K562 (cell line): Measurements from ENCODE around the gene BAIAP3. TPM values are rescaled to one million over a fixed set of nuclear protein-coding genes. Genes with fewer than 3 reads are reported as not detected.
A peak's percentile ranks its signal among the peaks of the same experiment; 100 is the strongest.

Experiments
- CBFB ChIP-seq: sonication (generic); formaldehyde crosslinking; IDR thresholded peaks from 2 replicates; pipeline ENCODE4 v1.4.0; 2020; ENCODE audit warnings: mild to moderate bottlenecking, missing genetic modification reagents
- KDM1A ChIP-seq, 2 experiments: fragments of 450-650 bp; IDR thresholded peaks; 2 replicates each; pipeline ENCODE4 v1.6.1; 2016; ENCODE audit warnings: mild to moderate bottlenecking in 2 of 2
- MTF1 ChIP-seq: fragments of 250-450 bp; sonication (Bioruptor Pico); IDR thresholded peaks from 2 replicates; pipeline ENCODE4 v1.9.0; 2021; ENCODE audit warnings: moderate library complexity, mild to moderate bottlenecking, inconsistent platforms, borderline replicate concordance
- NEUROD1 ChIP-seq: fragments of 150-350 bp; IDR thresholded peaks from 2 replicates; pipeline ENCODE4 v1.6.1; 2014; ENCODE audit warnings: borderline replicate concordance, low read length, low read depth; ENCODE audit not compliant: partially characterized antibody
- PCBP2 ChIP-seq: fragments of 200-400 bp; formaldehyde crosslinking; IDR thresholded peaks from 2 replicates; pipeline ENCODE4 v1.6.1; 2018; ENCODE audit warnings: low read length, low read depth, mild to moderate bottlenecking, moderate library complexity; ENCODE audit not compliant: poor library complexity, severe bottlenecking
- POLR2AphosphoS2 ChIP-seq: IDR thresholded peaks from 2 replicates; pipeline ENCODE4 v1.6.1; 2012; ENCODE audit warnings: low read length, improper control_type of control experiment
- POLR3G ChIP-seq: IDR thresholded peaks from 2 replicates; pipeline ENCODE4 v1.6.1; 2011; ENCODE audit not compliant: insufficient read length, insufficient replicate concordance; ENCODE audit errors: extremely low read depth
- PREB ChIP-seq: sonication (generic); formaldehyde crosslinking; IDR thresholded peaks from 2 replicates; pipeline ENCODE4 v1.8.1; 2023; ENCODE audit warnings: mild to moderate bottlenecking, missing genetic modification reagents
- TFAM ChIP-seq: fragments of 250-450 bp; sonication (Bioruptor Pico); conservative IDR thresholded peaks from 2 replicates; pipeline ENCODE4 v1.5.0; 2021; ENCODE audit warnings: mild to moderate bottlenecking, moderate library complexity
- TGIF2 ChIP-seq: sonication (generic); formaldehyde crosslinking; IDR thresholded peaks from 2 replicates; pipeline ENCODE4 v1.8.1; 2022; ENCODE audit warnings: mild to moderate bottlenecking, missing genetic modification reagents, moderate library complexity
- XRCC5 ChIP-seq: fragments of 200-400 bp; formaldehyde crosslinking; IDR thresholded peaks from 2 replicates; pipeline ENCODE4 v1.6.1; 2017; ENCODE audit warnings: low read depth, mild to moderate bottlenecking, low read length
- ZBTB33 ChIP-seq: sonication (generic); formaldehyde crosslinking; IDR thresholded peaks from 2 replicates; pipeline ENCODE4 v1.8.1; 2023; ENCODE audit warnings: mild to moderate bottlenecking, missing genetic modification reagents
- ZC3H11A ChIP-seq: IDR thresholded peaks from 2 replicates; pipeline ENCODE4 v1.6.1; 2012; ENCODE audit warnings: low read depth, low read length, improper control_type of control experiment
- ZC3H8 ChIP-seq: fragments of 450-650 bp; IDR thresholded peaks from 2 replicates; pipeline ENCODE4 v1.6.1; 2017
- ZNF253 ChIP-seq: fragments of 250-450 bp; sonication (Bioruptor Pico); conservative IDR thresholded peaks from 2 replicates; pipeline ENCODE4 v1.6.1; 2021; ENCODE audit warnings: mild to moderate bottlenecking
- ZNF282 ChIP-seq: sonication (generic); formaldehyde crosslinking; IDR thresholded peaks from 2 replicates; pipeline ENCODE4 v1.8.1; 2023; ENCODE audit warnings: missing genetic modification reagents
- ZNF354B ChIP-seq: fragments of 250-450 bp; sonication (Bioruptor Pico); IDR thresholded peaks from 2 replicates; pipeline ENCODE4 v1.4.0; 2020
- ZNF384 ChIP-seq: IDR thresholded peaks from 2 replicates; pipeline ENCODE4 v1.6.1; 2012; ENCODE audit warnings: low read depth, low read length, improper control_type of control experiment
- ZNF436 ChIP-seq: fragments of 250-450, 450-650 bp; sonication (Bioruptor Pico); formaldehyde crosslinking; IDR thresholded peaks from 2 replicates; pipeline ENCODE4 v1.7.0; 2020; ENCODE audit warnings: mild to moderate bottlenecking
- ZNF507 ChIP-seq: conservative IDR thresholded peaks from 2 replicates; pipeline ENCODE4 v1.6.1; 2017; ENCODE audit warnings: missing genetic modification characterization, missing compliant biosample characterization
- ZNF512 ChIP-seq: IDR thresholded peaks from 2 replicates; pipeline ENCODE4 v1.6.1; 2016; ENCODE audit warnings: missing genetic modification characterization, missing compliant biosample characterization
- ZNF639 ChIP-seq, 2 experiments: fragments of 200-800 bp in 1 of 2; sonication (Bioruptor generic) in 1 of 2; sonication (generic) in 1 of 2; formaldehyde crosslinking in 1 of 2; IDR thresholded peaks in 1 of 2; conservative IDR thresholded peaks in 1 of 2; 2 replicates each; pipeline versions ENCODE4 v1.5.0 to v1.6.1; 2016 to 2020; ENCODE audit warnings: missing compliant biosample characterization in 1 of 2, missing genetic modification characterization in 1 of 2, missing genetic modification reagents in 1 of 2
- ZNF785 ChIP-seq: fragments of 250-450 bp; sonication (Bioruptor Pico); IDR thresholded peaks from 2 replicates; pipeline ENCODE4 v1.4.0; 2020; ENCODE audit warnings: mild to moderate bottlenecking
- polyA plus RNA-seq, 8 experiments: library from polyadenylated mRNA; depleted of rRNA in 4 of 8; stranded (reverse) in 5 of 8; unstranded in 3 of 8; fragments of >200 nt; fragmentation: Nextera tagmentation in 2 of 8; fragmentation: Illumina TruSeq in 1 of 8; extraction: Ambion mirVana in 2 of 8; extraction: Trizol in 1 of 8; gene quantifications; 2 replicates each; pipeline versions ENCODE4 v1.2.1 to v1.2.3, GENCODE V29; 2011 to 2014; ENCODE audit warnings: inconsistent platforms in 1 of 8, missing spikeins in 1 of 8
- total RNA-seq, 7 experiments: library from RNA; depleted of rRNA in 6 of 7; stranded (reverse); fragments of >200 nt in 6 of 7; fragmentation: Illumina TruSeq in 2 of 7; extraction: Trizol in 2 of 7; gene quantifications; 2 replicates each; pipeline versions ENCODE4 v1.2.1 to v1.2.3, GENCODE V29; 2011 to 2021; ENCODE audit warnings: low replicate concordance in 1 of 7

BAIAP3 gene
- total and polyA plus RNA-seq, 9 of the 15 experiments (the other 6 are each of a cell fraction or from before 2014, with no cell fraction given): 0.03 to 4.5 (median 0.57) TPM; not detected in 1

GRCh38 chr16:1342526-1343427 lies 9.3 kb downstream of the BAIAP3 start (continued):
- no peak for TF ChIP-seq ZBTB33 (CRISPR knock-in tag)
- TF ChIP-seq ZNF436 (CRISPR knock-in tag): no peak
- TF ChIP-seq ZNF384: no peak
- TF ChIP-seq ZNF639 (CRISPR knock-in tag; conservative IDR thresholded peaks at IDR 0.05 in 1 of 2, IDR thresholded peaks at IDR 0.05 in 1 of 2): no peak
- no peak for TF ChIP-seq ZNF253
- no peak; the same call in 1 of the 2 replicates for TF ChIP-seq TGIF2
- no peak for TF ChIP-seq POLR3G
- TF ChIP-seq ZC3H8: no peak
- TF ChIP-seq ZNF512 (tag): no peak
- no peak for TF ChIP-seq TFAM (CRISPR knock-in tag)
- TF ChIP-seq XRCC5: no peak
- no peak for TF ChIP-seq POLR2AphosphoS2
- TF ChIP-seq MTF1 (CRISPR knock-in tag): no peak
- no peak for TF ChIP-seq ZNF282 (CRISPR knock-in tag)
- TF ChIP-seq CBFB (CRISPR knock-in tag): no peak
- TF ChIP-seq ZC3H11A: no peak
- TF ChIP-seq PCBP2: no peak
- no peak for TF ChIP-seq ZNF785 (CRISPR knock-in tag)
- TF ChIP-seq NEUROD1: peak; percentile 66
- TF ChIP-seq ZNF507 (tag): no peak
- no peak for TF ChIP-seq PREB (CRISPR knock-in tag)
- no peak for TF ChIP-seq ZNF354B
- no peak; a peak in 1 of 4 replicates for TF ChIP-seq KDM1A (IDR thresholded peaks at IDR 0.05)
